GM23248 (cell line): ENCODE data around the gene DCLK3.

Source experiments
- EZH2 ChIP-seq: fragments of 200-600 bp; sonication (generic); IDR thresholded peaks from 2 replicates; pipeline ENCODE4 v1.6.1; 2018; ENCODE audit warnings: antibody characterized with exemption, mild to moderate bottlenecking; ENCODE audit not compliant: insufficient read depth, poor library complexity, severe bottlenecking
- EZH2phosphoT487 ChIP-seq: fragments of 200-600 bp; sonication (generic); IDR thresholded peaks from 2 replicates; pipeline ENCODE4 v1.6.1; 2018; ENCODE audit warnings: antibody characterized with exemption, moderate library complexity, mild to moderate bottlenecking, low read depth; ENCODE audit not compliant: insufficient read depth

- no peak for TF ChIP-seq EZH2
- no peak for TF ChIP-seq EZH2phosphoT487
Observed at GRCh38 chr3:36761779-36762178, 2.6 kb downstream of the DCLK3 start.
